AG09309 (cell line): ENCODE data around the gene ARHGAP27.

Experiments used
- DNase-seq: peaks from one replicate; pipeline ENCODE4 v3.0.0-alpha.2; 2010; ENCODE audit warnings: low read depth
- H3K4me3 ChIP-seq: 2 replicates; pipeline ENCODE4 v1.5.1; 2011; ENCODE audit warnings: mild to moderate bottlenecking, low read depth, low read length, moderate library complexity; ENCODE audit not compliant: control insufficient read depth
- CTCF ChIP-seq: IDR thresholded peaks from 2 replicates; pipeline ENCODE4 v1.5.1; 2011; ENCODE audit warnings: mild to moderate bottlenecking, low read depth, low read length, inconsistent platforms; ENCODE audit not compliant: insufficient read depth, control insufficient read depth; ENCODE audit errors: missing control alignments

ARHGAP27 gene

GRCh38 chr17:45363498-45363897 lies 69.2 kb downstream of the ARHGAP27 start:
- DNase-seq = no peak
- no peak overlapping the region for H3K4me3 ChIP-seq
- TF ChIP-seq CTCF = no peak

DNA sequence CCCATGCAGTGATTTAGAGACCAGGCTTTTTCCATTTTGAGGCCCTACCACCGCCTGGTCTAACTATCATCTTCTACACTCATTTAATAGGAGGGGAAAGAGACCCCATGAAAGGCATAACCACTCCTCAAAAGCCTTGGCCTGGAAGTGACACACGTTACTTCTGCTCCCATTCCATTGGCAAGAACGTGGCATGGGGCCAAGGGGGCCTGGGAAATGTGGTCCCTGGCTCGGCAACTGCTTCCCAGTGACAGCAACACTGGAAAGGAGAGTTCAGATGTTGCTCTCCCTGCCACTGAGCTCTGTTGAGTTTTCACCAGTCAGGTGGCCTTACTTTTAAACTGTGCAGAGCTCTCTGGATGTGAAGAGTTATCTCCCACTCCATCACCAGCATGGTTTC lies 70.7 kb downstream of the ARHGAP27 start:
- DNase-seq = no peak
- H3K4me3 ChIP-seq = no peak overlapping the region
- no peak for TF ChIP-seq CTCF

GRCh38 chr17:45361451-45361850 lies 71.2 kb downstream of the ARHGAP27 start:
- TF ChIP-seq CTCF = no peak
- no peak for DNase-seq
- no peak overlapping the region for H3K4me3 ChIP-seq

- no peak overlapping the region for H3K4me3 ChIP-seq
- no peak for TF ChIP-seq CTCF
- no peak for DNase-seq
Measured at GRCh38 chr17:45357364-45357997, 75.2 kb downstream of the ARHGAP27 start.

DNA sequence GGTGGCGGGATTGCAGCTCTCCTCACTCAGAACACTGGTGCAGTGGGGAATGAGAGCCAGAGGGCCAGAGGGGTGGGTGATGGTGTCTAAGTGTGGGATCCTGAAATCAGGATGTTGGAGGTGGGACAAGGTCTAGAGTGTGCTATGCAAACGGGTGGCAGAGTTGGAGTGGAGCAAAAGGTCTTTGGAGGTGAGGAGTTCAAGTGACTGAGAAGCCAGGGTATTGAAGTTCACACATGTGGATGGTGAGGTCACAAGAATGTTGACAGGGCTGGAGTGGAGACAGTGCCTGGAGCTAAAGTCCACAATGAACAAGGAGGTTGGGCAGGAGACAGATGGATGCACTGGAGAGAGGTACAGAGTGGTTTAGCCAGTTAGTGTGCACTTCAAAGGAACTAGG lies 77.6 kb downstream of the ARHGAP27 start:
- no peak overlapping the region for H3K4me3 ChIP-seq
- TF ChIP-seq CTCF = no peak
- DNase-seq = no peak

GRCh38 chr17:45353043-45353442 lies 79.6 kb downstream of the ARHGAP27 start:
- TF ChIP-seq CTCF = no peak
- no peak overlapping the region for H3K4me3 ChIP-seq
- DNase-seq = no peak

- no peak for TF ChIP-seq CTCF
- no peak for DNase-seq
- H3K4me3 ChIP-seq = no peak overlapping the region
Measured at GRCh38 chr17:45351831-45352230, 80.8 kb downstream of the ARHGAP27 start.
